Measurements from ENCODE around the gene HTT.

HTT gene

GRCh38 chr4:3071811-3072210 lies 2.7 kb upstream of the HTT start:
- Histone ChIP-seq H3K27me3 (ENCODE audit: control insufficient read depth, insufficient read depth, low read length) (no peaks in the 10 kb centered on the region), H2AFZ (no peak overlapping the region), H3K79me2 (no peaks in the 10 kb centered on the region), H3K4me3 (ENCODE audit: low read depth, low read length) (no peak overlapping the region), H3K9me3 (ENCODE audit: control insufficient read depth, low read length) (no peaks in the 10 kb centered on the region), H3K36me3 (ENCODE audit: control insufficient read depth, insufficient read depth, low read length) (no peaks in the 10 kb centered on the region), H3K27ac (no peak overlapping the region), H3K9ac (no peak overlapping the region), H3K4me2 (ENCODE audit: low read length) (no peak overlapping the region), H3K4me1 (no peaks in the 10 kb centered on the region)
- no peak for TF ChIP-seq CTCF (IDR thresholded peaks at IDR 0.05)

- Histone ChIP-seq H3K9ac (no peak overlapping the region), H3K4me3 (ENCODE audit: low read depth, low read length) (peak overlapping the region; percentile 49), H3K4me1 (no peaks in the 10 kb centered on the region), H3K27me3 (ENCODE audit: control insufficient read depth, insufficient read depth, low read length) (no peaks in the 10 kb centered on the region), H3K36me3 (ENCODE audit: control insufficient read depth, insufficient read depth, low read length) (no peaks in the 10 kb centered on the region), H3K9me3 (ENCODE audit: control insufficient read depth, low read length) (no peaks in the 10 kb centered on the region), H3K27ac (peak overlapping the region; percentile 39), H3K79me2 (peaks cover 6% of the 10 kb centered on the region), H2AFZ (peak overlapping the region; percentile 86), H3K4me2 (ENCODE audit: low read length) (peak overlapping the region; percentile 87)
- no peak for TF ChIP-seq CTCF (IDR thresholded peaks at IDR 0.05)
These were observed 1.1 kb upstream of the HTT start for GRCh38 chr4:3073158-3074077.

GRCh38 chr4:3074846-3075651 lies 568 bp downstream of the HTT start:
- Histone ChIP-seq H3K9ac (no peak overlapping the region), H3K4me3 (ENCODE audit: low read depth, low read length) (peak overlapping the region; percentile 82), H3K36me3 (ENCODE audit: control insufficient read depth, insufficient read depth, low read length) (no peaks in the 10 kb centered on the region), H3K79me2 (peaks cover 19% of the 10 kb centered on the region), H3K27me3 (ENCODE audit: control insufficient read depth, insufficient read depth, low read length) (no peaks in the 10 kb centered on the region), H3K4me1 (no peaks in the 10 kb centered on the region), H3K4me2 (ENCODE audit: low read length) (peak overlapping the region; percentile 81), H3K9me3 (ENCODE audit: control insufficient read depth, low read length) (no peaks in the 10 kb centered on the region), H3K27ac (peak overlapping the region; percentile 73), H2AFZ (peak overlapping the region; percentile 67)
- TF ChIP-seq CTCF (IDR thresholded peaks at IDR 0.05), result no peak

DNA sequence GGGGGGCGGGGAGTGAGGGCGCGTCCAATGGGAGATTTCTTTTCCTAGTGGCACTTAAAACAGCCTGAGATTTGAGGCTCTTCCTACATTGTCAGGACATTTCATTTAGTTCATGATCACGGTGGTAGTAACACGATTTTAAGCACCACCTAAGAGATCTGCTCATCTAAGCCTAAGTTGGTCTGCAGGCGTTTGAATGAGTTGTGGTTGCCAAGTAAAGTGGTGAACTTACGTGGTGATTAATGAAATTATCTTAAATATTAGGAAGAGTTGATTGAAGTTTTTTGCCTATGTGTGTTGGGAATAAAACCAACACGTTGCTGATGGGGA lies 1.1 kb downstream of the HTT start:
- Histone ChIP-seq H3K4me1 (no peaks in the 10 kb centered on the region), H3K79me2 (peaks cover 19% of the 10 kb centered on the region), H3K27me3 (ENCODE audit: control insufficient read depth, insufficient read depth, low read length) (no peaks in the 10 kb centered on the region), H3K4me2 (ENCODE audit: low read length) (peak overlapping the region; percentile 81), H3K27ac (no peak overlapping the region), H3K9ac (no peak overlapping the region), H3K9me3 (ENCODE audit: control insufficient read depth, low read length) (no peaks in the 10 kb centered on the region), H3K4me3 (ENCODE audit: low read depth, low read length) (peak overlapping the region; percentile 82), H2AFZ (no peak overlapping the region), H3K36me3 (ENCODE audit: control insufficient read depth, insufficient read depth, low read length) (no peaks in the 10 kb centered on the region)
- no peak for TF ChIP-seq CTCF (IDR thresholded peaks at IDR 0.05)
